Right forelimb (tissue), 1 donor: Measurements from ENCODE around the gene SIVA1.

Source experiments
- DNase-seq: peaks from one replicate; pipeline ENCODE4 v3.0.0-alpha.2; 2018

Gene SIVA1

GRCh38 chr14:104771918-104772706, 19.2 kb downstream of the SIVA1 start:
- no peak for DNase-seq

DNA sequence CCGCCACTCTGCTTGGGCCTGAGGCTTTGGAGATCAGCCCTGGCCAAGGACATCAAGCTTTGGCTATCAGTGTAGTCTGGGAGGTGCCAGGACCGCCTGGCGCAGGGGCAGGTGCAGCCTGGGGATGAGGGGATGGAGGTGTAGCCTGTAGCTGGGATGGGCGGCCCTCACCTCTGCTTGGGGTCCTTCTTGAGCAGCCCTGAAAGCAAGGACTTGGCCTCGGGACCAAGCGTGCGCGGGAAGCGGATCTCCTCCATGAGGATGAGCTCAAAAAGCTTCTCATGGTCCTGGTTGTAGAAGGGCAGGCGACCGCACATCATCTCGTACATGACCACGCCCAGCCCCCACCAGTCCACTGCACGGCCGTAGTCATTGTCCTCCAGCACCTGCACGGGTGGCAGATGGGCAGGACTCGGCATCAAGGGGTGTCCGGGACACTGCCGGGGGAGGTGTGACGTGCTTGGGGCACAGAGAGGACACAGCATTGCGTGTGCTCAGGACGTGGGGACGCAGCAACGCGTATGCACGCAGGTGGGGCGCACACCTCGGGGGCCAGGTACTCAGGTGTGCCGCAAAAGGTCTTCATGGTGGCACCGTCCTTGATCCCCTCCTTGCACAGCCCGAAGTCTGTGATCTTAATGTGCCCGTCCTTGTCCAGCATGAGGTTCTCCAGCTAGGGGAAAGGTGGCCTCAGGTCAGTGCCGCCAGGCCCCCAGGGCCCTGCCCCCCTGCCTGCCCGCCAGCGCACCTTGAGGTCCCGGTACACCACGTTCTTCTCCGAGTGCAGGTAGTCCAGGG, 20.0 kb downstream of the SIVA1 start:
- DNase-seq: no peak

DNA sequence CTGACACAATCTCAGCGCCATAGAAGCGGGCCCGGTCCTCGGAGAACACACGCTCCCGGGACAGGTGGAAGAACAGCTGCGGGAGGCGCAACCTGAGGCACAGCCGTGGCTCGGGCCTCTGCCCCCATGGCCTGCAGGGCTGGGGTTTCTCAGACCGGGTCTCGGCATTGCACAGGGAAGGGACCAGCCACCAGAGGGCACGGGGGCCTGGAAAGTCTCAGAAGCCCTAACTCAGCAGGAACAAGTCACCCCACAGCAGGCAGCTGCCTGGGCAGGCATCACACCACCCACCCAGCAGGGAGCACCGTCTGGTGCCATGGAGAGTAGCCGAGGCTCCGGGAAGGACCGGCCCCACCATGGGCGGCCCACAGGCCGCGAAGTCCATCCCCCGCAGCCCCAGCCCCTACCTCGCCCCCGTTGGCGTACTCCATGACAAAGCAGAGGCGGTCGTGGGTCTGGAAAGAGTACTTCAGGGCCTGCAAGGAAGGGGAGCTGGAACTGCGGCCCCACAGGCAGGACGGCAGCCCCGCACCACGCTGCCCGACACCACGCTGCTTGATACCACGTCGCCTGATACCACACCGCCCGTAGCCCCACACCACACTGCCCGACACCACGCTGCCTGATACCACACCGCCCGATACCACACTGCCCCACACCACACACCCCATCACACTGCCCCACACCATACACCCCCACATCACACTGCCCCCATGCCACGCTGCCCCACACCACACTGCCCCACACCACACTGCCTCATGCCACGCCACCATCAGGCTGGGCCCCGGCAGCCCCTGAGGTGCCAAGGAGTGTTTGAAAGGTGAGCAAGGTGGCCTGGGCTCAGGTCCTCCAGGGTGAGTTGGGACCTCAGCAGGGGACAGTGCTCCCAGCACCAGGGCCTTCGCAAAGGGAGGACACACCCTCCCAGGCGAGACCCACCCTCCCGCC, 20.8 kb downstream of the SIVA1 start:
- DNase-seq: no peak

DNA sequence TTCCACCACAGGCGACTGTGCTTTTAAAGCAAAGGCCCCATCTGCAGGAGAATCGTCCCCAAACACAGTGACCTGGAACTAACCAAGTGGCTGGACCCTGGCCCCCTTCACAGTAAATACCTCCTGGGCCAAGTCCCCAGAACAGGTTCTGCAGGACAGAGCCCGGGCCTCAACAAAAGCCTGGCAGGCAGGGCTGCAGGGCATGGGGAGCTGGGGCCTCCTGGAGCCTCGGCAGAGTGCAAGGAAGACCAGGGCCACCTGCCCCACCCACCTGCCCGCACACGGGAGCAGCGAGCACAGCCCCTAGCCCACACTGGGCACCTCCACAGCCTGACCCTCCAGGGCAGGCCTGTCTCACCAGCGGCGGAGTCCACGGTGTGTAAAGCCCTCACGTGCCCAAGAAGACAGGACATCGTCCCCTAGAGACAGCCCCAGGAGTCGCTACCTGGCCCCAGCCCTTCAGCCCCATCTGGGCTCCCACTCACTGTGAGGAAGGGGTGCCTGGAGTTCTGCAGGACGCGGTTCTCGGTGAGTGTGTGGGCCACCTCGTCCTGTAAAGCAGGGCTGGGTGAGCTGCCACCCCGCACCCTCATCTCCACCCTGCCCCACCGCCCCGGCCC, 21.6 kb downstream of the SIVA1 start:
- no peak for DNase-seq

- no peak for DNase-seq
Measured at GRCh38 chr14:104775073-104775489, 22.1 kb downstream of the SIVA1 start.

DNA sequence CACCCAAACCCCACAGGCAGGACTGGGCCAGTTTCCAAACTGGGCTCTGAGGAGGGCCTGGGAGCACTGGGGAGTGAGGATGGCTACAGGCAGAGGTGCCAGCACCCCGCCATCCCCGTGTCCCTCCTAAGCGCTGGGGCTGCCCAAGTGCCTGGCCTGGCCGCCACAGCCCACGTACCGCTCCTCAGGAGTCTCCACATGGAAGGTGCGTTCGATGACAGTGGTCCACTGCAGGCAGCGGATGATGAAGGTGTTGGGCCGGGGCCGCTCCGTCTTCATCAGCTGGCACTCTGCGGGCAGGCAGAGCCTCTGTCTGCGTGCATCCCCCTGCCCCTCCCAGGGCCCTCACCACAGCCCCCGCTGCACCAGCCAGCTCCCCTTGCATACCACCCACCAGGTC, 23.5 kb downstream of the SIVA1 start:
- no peak for DNase-seq

DNA sequence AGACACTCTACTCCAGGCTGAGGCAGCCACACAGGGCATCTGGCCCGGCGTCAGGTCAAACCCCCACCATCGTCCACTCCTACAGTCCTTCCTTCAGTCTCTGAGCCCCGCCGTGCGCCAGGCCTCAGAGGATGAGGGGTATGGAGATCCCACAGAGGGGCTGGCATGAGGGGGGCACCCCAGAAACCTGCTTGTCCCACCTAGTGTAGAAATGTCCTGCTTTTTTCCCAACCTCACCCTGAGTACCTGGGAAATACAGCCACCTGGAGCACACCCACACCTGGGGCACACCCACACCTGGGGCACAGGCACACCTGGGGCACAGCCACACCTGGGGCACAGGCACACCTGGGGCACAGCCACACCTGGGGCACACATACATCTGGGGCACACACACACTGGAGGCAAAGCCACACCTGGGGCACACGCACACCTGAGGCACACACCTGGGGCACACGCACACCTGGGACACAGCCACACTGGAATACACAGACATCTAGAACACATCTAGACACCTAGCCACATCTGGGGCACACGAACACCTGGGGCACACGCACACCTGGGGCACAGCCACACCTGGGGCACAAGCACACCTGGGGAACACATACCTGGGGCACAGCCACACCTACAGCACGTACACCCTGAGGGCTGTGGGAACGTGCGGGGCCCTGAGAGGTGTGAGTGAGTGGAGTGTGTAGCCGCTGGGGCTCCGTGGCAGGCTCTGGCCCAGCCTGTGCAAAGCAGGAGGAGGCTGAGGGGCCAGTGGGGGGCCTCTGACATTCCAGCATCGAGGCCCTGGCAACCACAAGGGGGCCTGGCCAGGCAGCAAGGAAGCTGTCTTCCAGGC, 24.2 kb downstream of the SIVA1 start:
- no peak for DNase-seq

DNA sequence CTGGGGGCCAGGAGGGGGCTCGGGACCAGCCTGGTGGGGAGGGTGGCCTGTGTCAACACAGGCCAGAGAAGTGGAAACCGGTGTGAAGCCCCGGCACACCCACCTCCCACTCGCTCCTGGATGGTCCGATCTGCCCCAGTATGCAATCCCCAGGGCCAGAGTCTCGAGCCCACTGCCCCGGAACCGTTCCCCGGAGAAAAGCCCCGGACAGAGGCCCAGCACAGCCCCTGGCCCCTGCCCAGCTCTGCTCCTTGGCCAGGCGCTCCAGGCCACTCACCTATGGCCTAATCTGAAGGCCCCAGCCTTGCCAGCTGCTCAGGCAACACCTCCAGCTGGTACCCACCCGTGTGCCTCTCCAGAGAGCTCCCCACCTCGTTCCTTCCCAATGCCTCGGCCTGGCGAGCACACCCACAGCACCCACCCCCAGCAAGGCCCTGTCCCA, 24.9 kb downstream of the SIVA1 start:
- no peak for DNase-seq

DNA sequence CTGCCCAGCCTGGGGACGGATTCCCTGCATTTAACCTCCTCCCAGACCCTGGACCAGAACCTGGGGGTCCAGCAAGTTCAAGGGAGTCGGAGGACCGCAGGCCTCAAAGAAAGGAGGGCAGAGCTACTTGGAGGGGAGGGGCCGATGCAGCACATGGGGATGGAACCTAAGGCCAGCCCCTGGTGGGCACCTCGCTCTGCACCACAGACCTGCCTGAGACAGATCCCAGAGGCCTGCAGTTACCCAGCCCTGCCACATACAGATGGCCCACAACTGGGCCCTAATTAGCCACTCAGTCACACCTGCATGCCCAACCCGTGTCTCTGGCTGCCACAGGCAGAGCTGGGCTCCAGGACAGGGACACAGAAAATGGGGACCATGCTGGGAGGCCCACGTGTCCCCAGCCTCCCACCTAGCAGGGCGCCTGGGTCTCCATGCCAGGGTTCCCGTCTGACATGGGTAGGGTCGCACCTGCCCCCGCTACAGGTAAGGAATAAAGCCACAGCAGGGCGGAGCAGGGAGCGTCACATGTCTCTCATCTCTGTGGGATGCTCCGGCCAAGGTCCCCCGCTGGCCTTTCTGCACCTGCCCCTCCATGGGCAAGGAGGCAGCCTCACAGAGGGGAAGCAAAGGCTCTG, 25.9 kb downstream of the SIVA1 start:
- no peak for DNase-seq

- no peak for DNase-seq
Measured at GRCh38 chr14:104779776-104780512, 27.0 kb downstream of the SIVA1 start.

GRCh38 chr14:104780513-104781030, 27.6 kb downstream of the SIVA1 start:
- DNase-seq: no peak

GRCh38 chr14:104781271-104782077, 28.5 kb downstream of the SIVA1 start:
- DNase-seq: no peak

GRCh38 chr14:104782086-104782807, 29.3 kb downstream of the SIVA1 start:
- DNase-seq: no peak

DNA sequence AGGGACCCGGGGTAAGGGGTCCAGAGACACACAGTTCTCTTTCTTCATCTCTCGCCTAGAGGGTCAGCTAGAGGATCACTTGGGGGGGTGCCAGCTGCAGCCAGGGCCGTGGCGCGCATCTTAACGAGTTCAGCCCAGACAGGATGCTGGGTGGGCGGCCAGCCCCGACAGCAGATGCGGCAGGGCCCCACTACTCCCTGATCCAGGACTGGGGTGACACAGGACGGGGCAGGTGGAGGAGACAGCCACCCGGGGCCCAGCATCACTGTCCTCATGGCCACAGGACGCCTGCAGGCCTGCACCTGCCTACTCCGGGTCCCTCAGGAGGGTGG, 29.8 kb downstream of the SIVA1 start:
- no peak for DNase-seq

DNA sequence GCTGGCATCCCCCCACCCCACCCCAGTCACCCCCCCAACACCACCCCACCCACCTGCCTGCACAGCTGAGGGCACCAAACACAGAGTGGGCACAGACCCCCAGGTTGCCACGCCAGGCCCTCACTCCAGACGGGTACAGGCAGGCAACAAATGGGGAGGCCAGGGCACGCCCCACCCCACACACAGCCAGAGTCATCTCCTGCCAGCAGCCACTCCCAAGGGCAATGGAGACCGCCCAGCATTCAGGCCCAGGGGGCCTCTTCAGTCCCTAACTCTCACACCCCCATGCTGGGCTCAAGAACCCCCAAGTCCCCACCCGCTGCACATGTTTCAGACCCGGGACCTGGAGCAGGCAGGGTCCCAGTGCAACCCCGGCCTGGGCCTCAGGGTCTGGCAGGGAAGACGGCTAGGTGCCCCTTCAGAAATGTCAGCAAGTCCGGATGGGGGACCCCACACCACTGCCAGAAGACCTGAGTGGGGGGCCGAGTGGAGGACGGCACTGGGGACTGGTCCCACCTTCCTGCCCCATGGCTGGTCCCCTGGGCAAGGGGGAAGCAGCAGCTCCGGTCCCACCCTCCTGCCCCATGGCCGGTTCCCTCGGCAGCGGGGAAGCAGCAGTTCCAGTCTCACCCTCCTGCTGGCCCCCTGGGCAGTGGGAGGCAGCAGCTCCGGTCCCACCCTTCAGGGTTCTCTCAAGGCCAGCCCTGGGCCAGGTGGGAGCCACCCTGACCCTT, 30.7 kb downstream of the SIVA1 start:
- DNase-seq: no peak

DNA sequence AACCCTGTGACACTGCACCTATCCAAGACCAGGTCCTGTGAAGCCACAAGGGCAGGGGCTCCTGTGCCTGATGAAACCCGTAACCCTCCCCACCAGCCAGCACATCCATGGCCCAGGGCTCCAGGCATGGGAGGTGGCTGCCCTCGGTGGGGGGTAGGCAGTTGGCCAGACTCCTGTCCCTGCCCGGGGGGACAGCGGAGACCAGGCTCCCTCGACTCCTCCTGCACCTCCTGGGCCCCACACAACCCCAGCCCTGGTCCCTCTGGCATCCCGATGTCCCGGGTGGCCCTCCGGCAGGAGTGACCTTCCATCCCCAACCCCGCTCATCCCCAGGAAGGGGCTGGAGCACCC, 31.2 kb downstream of the SIVA1 start:
- DNase-seq: no peak

GRCh38 chr14:104784846-104785707, 32.1 kb downstream of the SIVA1 start:
- no peak for DNase-seq
